ENCODE data around the gene ERLIN1.
A peak's percentile ranks its signal among the peaks of the same experiment; 100 is the strongest.

Gene ERLIN1

GRCh38 chr10:100216006-100216405 lies 30.2 kb upstream of the ERLIN1 start:
- Histone ChIP-seq H3K27ac (ENCODE audit: low read depth, low read length) (no peak overlapping the region), H3K18ac (ENCODE audit: low read length) (no peak overlapping the region), H3K79me2 (ENCODE audit: control insufficient read depth, insufficient read depth, low read length) (no peaks in the 10 kb centered on the region), H2BK5ac (ENCODE audit: low read length) (no peak overlapping the region), H4K8ac (ENCODE audit: low read depth, low read length) (no peak overlapping the region), H3K23ac (ENCODE audit: low read length) (no peak overlapping the region), H2BK15ac (replicated peaks; ENCODE audit: low read depth) (no peak overlapping the region), H3K4me3 (ENCODE audit: low read length) (no peak overlapping the region), H2AK5ac (ENCODE audit: low read length) (no peak overlapping the region), H3K36me3 (ENCODE audit: control insufficient read depth, insufficient read depth, low read length) (peaks cover 1% of the 10 kb centered on the region), H4K5ac (ENCODE audit: low read length) (no peak overlapping the region), H3K9ac (ENCODE audit: low read length) (no peak overlapping the region), H3K79me1 (ENCODE audit: low read length) (no peaks in the 10 kb centered on the region), H3K27me3 (ENCODE audit: insufficient read depth, low read length, poor library complexity) (no peaks in the 10 kb centered on the region), H3K4me1 (ENCODE audit: control insufficient read depth, low read depth, low read length) (no peaks in the 10 kb centered on the region), H3K4ac (ENCODE audit: low read depth, low read length) (no peak overlapping the region), H3K4me2 (ENCODE audit: low read length) (no peak overlapping the region), H2BK120ac (ENCODE audit: low read depth, low read length) (no peak overlapping the region), H3K56ac (ENCODE audit: low read length) (no peak overlapping the region)
- WGBS (ENCODE audit: extremely low coverage, insufficient coverage, low lambda C conversion rate), result no CpG with 5 or more reads among the region's 2 CpGs
- DNase-seq, result no peak

DNA sequence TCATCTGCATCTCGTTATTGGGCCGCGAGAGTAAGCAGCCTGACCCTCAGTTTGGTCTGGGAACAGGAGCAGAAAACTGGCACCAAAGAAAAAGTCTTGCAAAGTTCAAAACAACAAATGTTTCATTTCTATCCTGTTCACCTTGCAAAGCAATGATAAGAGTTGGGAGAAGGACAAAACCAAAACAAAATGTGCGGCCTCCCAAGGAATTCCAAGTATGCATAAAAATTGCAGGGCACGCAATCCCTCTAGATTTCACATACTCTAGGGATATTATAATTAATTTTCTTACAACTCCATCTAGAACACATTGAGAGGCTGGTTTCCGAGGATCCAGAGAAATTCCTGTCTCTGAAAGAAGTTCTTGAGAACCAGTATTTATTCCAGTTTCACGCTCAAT lies 23.5 kb upstream of the ERLIN1 start:
- no peak overlapping the region for H3K56ac ChIP-seq (ENCODE audit: low read length)
- no peak overlapping the region for H4K8ac ChIP-seq (ENCODE audit: low read depth, low read length)
- no peaks in the 10 kb centered on the region for H3K27me3 ChIP-seq (ENCODE audit: insufficient read depth, low read length, poor library complexity)
- no peak overlapping the region for H3K4ac ChIP-seq (ENCODE audit: low read depth, low read length)
- peak; percentile 3 for DNase-seq
- no peak overlapping the region for H3K27ac ChIP-seq (ENCODE audit: low read depth, low read length)
- no peak overlapping the region for H4K5ac ChIP-seq (ENCODE audit: low read length)
- H2BK120ac ChIP-seq (ENCODE audit: low read depth, low read length), result no peak overlapping the region
- H2BK5ac ChIP-seq (ENCODE audit: low read length), result no peak overlapping the region
- H3K36me3 ChIP-seq (ENCODE audit: control insufficient read depth, insufficient read depth, low read length), result peaks cover 3% of the 10 kb centered on the region
- H3K4me1 ChIP-seq (ENCODE audit: control insufficient read depth, low read depth, low read length), result no peaks in the 10 kb centered on the region
- no peak overlapping the region for H2BK15ac ChIP-seq (replicated peaks; ENCODE audit: low read depth)
- H3K23ac ChIP-seq (ENCODE audit: low read length), result no peak overlapping the region
- H2AK5ac ChIP-seq (ENCODE audit: low read length), result no peak overlapping the region
- H3K18ac ChIP-seq (ENCODE audit: low read length), result no peak overlapping the region
- H3K9ac ChIP-seq (ENCODE audit: low read length), result no peak overlapping the region
- WGBS (ENCODE audit: extremely low coverage, insufficient coverage, low lambda C conversion rate), result no CpG with 5 or more reads among the region's 7 CpGs
- H3K79me1 ChIP-seq (ENCODE audit: low read length), result no peaks in the 10 kb centered on the region
- no peaks in the 10 kb centered on the region for H3K79me2 ChIP-seq (ENCODE audit: control insufficient read depth, insufficient read depth, low read length)
- H3K4me2 ChIP-seq (ENCODE audit: low read length), result no peak overlapping the region
- H3K4me3 ChIP-seq (ENCODE audit: low read length), result no peak overlapping the region

DNA sequence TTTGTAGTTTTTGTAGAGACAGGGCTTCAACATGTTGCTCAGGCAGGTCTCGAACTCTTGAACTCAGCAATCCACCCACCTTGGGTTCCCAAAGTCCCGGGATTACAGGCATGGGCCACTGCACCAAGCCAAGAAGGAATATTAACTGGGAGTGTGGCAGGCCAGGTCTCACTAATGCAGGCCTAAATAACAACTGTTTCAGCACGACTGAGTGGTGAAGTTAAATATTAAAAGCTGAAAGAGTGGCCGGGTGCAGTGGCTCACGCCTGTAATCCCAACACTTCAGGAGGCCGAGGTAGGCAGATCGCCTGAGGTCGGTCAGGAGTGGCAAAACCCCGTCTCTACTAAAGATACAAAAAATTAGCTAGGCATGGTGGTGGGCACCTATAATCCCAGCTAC lies 22.4 kb upstream of the ERLIN1 start:
- Histone ChIP-seq H3K9ac (ENCODE audit: low read length) (no peak overlapping the region), H2BK5ac (ENCODE audit: low read length) (no peak overlapping the region), H3K36me3 (ENCODE audit: control insufficient read depth, insufficient read depth, low read length) (peaks cover 3% of the 10 kb centered on the region), H2BK120ac (ENCODE audit: low read depth, low read length) (no peak overlapping the region), H3K4ac (ENCODE audit: low read depth, low read length) (no peak overlapping the region), H3K4me3 (ENCODE audit: low read length) (no peak overlapping the region), H3K79me2 (ENCODE audit: control insufficient read depth, insufficient read depth, low read length) (no peaks in the 10 kb centered on the region), H2AK5ac (ENCODE audit: low read length) (no peak overlapping the region), H3K27ac (ENCODE audit: low read depth, low read length) (no peak overlapping the region), H3K4me1 (ENCODE audit: control insufficient read depth, low read depth, low read length) (no peaks in the 10 kb centered on the region), H3K56ac (ENCODE audit: low read length) (no peak overlapping the region), H3K4me2 (ENCODE audit: low read length) (no peak overlapping the region), H4K5ac (ENCODE audit: low read length) (no peak overlapping the region), H3K23ac (ENCODE audit: low read length) (no peak overlapping the region), H3K27me3 (ENCODE audit: insufficient read depth, low read length, poor library complexity) (no peaks in the 10 kb centered on the region), H2BK15ac (replicated peaks; ENCODE audit: low read depth) (no peak overlapping the region), H3K18ac (ENCODE audit: low read length) (no peak overlapping the region), H3K79me1 (ENCODE audit: low read length) (no peaks in the 10 kb centered on the region), H4K8ac (ENCODE audit: low read depth, low read length) (no peak overlapping the region)
- DNase-seq, result no peak
- WGBS (ENCODE audit: extremely low coverage, insufficient coverage, low lambda C conversion rate), result no CpG with 5 or more reads among the region's 9 CpGs

GRCh38 chr10:100204370-100204769 lies 18.5 kb upstream of the ERLIN1 start:
- Histone ChIP-seq H3K18ac (ENCODE audit: low read length) (no peak overlapping the region), H2BK15ac (replicated peaks; ENCODE audit: low read depth) (no peak overlapping the region), H4K5ac (ENCODE audit: low read length) (no peak overlapping the region), H2BK5ac (ENCODE audit: low read length) (no peak overlapping the region), H3K4me1 (ENCODE audit: control insufficient read depth, low read depth, low read length) (no peaks in the 10 kb centered on the region), H3K36me3 (ENCODE audit: control insufficient read depth, insufficient read depth, low read length) (peaks cover 5% of the 10 kb centered on the region), H3K27ac (ENCODE audit: low read depth, low read length) (no peak overlapping the region), H3K4me3 (ENCODE audit: low read length) (no peak overlapping the region), H3K56ac (ENCODE audit: low read length) (no peak overlapping the region), H3K23ac (ENCODE audit: low read length) (no peak overlapping the region), H3K9ac (ENCODE audit: low read length) (no peak overlapping the region), H3K79me2 (ENCODE audit: control insufficient read depth, insufficient read depth, low read length) (no peaks in the 10 kb centered on the region), H3K4ac (ENCODE audit: low read depth, low read length) (no peak overlapping the region), H4K8ac (ENCODE audit: low read depth, low read length) (no peak overlapping the region), H3K4me2 (ENCODE audit: low read length) (no peak overlapping the region), H3K27me3 (ENCODE audit: insufficient read depth, low read length, poor library complexity) (no peaks in the 10 kb centered on the region), H2AK5ac (ENCODE audit: low read length) (no peak overlapping the region), H3K79me1 (ENCODE audit: low read length) (no peaks in the 10 kb centered on the region), H2BK120ac (ENCODE audit: low read depth, low read length) (no peak overlapping the region)
- no peak for DNase-seq
- WGBS (ENCODE audit: extremely low coverage, insufficient coverage, low lambda C conversion rate), result no CpG with 5 or more reads among the region's 2 CpGs

DNA sequence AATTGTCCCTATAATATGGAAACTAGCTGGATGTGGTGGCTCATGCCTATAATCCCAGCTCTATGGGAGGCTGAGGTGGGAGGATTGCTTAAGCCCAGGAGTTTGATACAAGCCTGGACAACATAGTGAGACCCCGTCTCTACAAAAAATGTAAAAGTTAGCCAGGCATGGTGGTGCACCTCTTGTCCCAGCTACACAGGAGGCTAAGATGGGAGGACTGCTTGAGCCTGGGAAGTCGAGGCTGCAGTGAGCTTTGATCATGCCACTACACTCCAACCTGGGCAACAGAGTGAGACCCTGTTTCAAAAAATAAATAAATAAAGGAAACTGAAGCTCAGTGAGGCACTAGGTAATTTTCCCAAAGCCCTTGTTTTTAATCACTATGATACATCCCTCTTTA lies 15.7 kb upstream of the ERLIN1 start:
- no peak overlapping the region for H2BK120ac ChIP-seq (ENCODE audit: low read depth, low read length)
- no peak overlapping the region for H2AK5ac ChIP-seq (ENCODE audit: low read length)
- no peak overlapping the region for H4K5ac ChIP-seq (ENCODE audit: low read length)
- no peak overlapping the region for H3K4me2 ChIP-seq (ENCODE audit: low read length)
- no peak overlapping the region for H3K18ac ChIP-seq (ENCODE audit: low read length)
- WGBS (ENCODE audit: extremely low coverage, insufficient coverage, low lambda C conversion rate), result no CpG with 5 or more reads among the region's 2 CpGs
- H3K23ac ChIP-seq (ENCODE audit: low read length), result no peak overlapping the region
- H3K27me3 ChIP-seq (ENCODE audit: insufficient read depth, low read length, poor library complexity), result no peaks in the 10 kb centered on the region
- H3K4ac ChIP-seq (ENCODE audit: low read depth, low read length), result no peak overlapping the region
- H3K56ac ChIP-seq (ENCODE audit: low read length), result no peak overlapping the region
- no peaks in the 10 kb centered on the region for H3K79me1 ChIP-seq (ENCODE audit: low read length)
- no peak overlapping the region for H3K27ac ChIP-seq (ENCODE audit: low read depth, low read length)
- H3K4me1 ChIP-seq (ENCODE audit: control insufficient read depth, low read depth, low read length), result no peaks in the 10 kb centered on the region
- H4K8ac ChIP-seq (ENCODE audit: low read depth, low read length), result no peak overlapping the region
- H3K4me3 ChIP-seq (ENCODE audit: low read length), result no peak overlapping the region
- H2BK5ac ChIP-seq (ENCODE audit: low read length), result no peak overlapping the region
- no peak overlapping the region for H2BK15ac ChIP-seq (replicated peaks; ENCODE audit: low read depth)
- H3K36me3 ChIP-seq (ENCODE audit: control insufficient read depth, insufficient read depth, low read length), result peaks cover 5% of the 10 kb centered on the region
- no peak for DNase-seq
- H3K79me2 ChIP-seq (ENCODE audit: control insufficient read depth, insufficient read depth, low read length), result no peaks in the 10 kb centered on the region
- no peak overlapping the region for H3K9ac ChIP-seq (ENCODE audit: low read length)

DNA sequence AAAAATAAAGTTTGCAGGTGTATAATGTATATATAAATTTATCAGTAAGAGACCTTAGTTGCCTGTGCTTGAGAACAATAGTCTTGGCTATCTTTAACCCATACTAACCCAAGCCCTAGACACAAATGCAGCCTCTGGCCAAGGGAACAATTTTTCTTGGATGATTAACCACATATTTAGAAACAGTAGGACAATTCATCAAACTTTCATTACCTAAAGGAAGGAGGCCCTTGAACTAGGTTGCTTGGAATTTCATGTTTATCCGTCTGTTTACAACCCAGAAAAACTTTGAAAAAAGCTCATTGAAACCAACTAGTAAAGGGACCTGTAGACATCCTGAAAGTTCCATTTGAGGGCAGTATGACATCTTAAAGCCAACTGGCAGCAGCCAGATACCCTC lies 8.9 kb upstream of the ERLIN1 start:
- Histone ChIP-seq H3K79me1 (ENCODE audit: low read length) (no peaks in the 10 kb centered on the region), H2BK15ac (replicated peaks; ENCODE audit: low read depth) (no peak overlapping the region), H4K8ac (ENCODE audit: low read depth, low read length) (no peak overlapping the region), H2BK5ac (ENCODE audit: low read length) (no peak overlapping the region), H3K23ac (ENCODE audit: low read length) (no peak overlapping the region), H2BK120ac (ENCODE audit: low read depth, low read length) (no peak overlapping the region), H3K56ac (ENCODE audit: low read length) (no peak overlapping the region), H3K18ac (ENCODE audit: low read length) (no peak overlapping the region), H3K4me1 (ENCODE audit: control insufficient read depth, low read depth, low read length) (no peaks in the 10 kb centered on the region), H4K5ac (ENCODE audit: low read length) (no peak overlapping the region), H3K36me3 (ENCODE audit: control insufficient read depth, insufficient read depth, low read length) (peaks cover 4% of the 10 kb centered on the region), H2AK5ac (ENCODE audit: low read length) (no peak overlapping the region), H3K9ac (ENCODE audit: low read length) (no peak overlapping the region), H3K27ac (ENCODE audit: low read depth, low read length) (no peak overlapping the region), H3K4ac (ENCODE audit: low read depth, low read length) (no peak overlapping the region), H3K27me3 (ENCODE audit: insufficient read depth, low read length, poor library complexity) (no peaks in the 10 kb centered on the region), H3K4me3 (ENCODE audit: low read length) (no peak overlapping the region), H3K4me2 (ENCODE audit: low read length) (no peak overlapping the region), H3K79me2 (ENCODE audit: control insufficient read depth, insufficient read depth, low read length) (no peaks in the 10 kb centered on the region)
- no peak for DNase-seq
- WGBS (ENCODE audit: extremely low coverage, insufficient coverage, low lambda C conversion rate), result no CpG with 5 or more reads among the region's 1 CpG
